GM20000 (cell line): ENCODE measurements around the gene ATP6V0E2.

Experiments
- DNase-seq: peaks from one replicate; pipeline ENCODE4 v3.0.0; 2012; ENCODE audit warnings: low spot score
- TF ChIP-seq, protein P1 (sequence below): IDR thresholded peaks from 2 replicates; pipeline ENCODE4 v1.5.1; 2012; ENCODE audit warnings: mild to moderate bottlenecking, control low read depth; ENCODE audit errors: extremely low read depth, missing control alignments

ATP6V0E2 gene

DNA sequence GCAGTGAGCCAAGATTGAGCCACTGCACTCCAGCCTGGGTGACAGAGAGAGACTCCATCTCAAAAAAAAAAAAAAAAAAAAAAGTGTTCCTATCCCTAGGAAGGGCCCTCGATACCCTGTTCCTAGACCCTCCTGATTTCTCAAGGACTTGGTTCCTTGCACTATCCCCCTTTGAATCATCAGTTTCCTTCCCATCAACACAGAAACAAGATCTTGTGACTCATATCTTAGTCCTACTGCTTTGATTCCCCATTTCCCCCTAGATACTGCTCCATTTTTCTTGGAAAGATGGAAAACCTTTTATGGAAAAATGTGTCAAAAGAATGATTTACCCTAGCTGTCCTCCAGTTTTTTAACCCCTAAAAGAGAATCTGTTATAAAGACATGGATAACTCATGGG is 37.3 kb upstream of the ATP6V0E2 start:
- TF ChIP-seq, protein P1, sequence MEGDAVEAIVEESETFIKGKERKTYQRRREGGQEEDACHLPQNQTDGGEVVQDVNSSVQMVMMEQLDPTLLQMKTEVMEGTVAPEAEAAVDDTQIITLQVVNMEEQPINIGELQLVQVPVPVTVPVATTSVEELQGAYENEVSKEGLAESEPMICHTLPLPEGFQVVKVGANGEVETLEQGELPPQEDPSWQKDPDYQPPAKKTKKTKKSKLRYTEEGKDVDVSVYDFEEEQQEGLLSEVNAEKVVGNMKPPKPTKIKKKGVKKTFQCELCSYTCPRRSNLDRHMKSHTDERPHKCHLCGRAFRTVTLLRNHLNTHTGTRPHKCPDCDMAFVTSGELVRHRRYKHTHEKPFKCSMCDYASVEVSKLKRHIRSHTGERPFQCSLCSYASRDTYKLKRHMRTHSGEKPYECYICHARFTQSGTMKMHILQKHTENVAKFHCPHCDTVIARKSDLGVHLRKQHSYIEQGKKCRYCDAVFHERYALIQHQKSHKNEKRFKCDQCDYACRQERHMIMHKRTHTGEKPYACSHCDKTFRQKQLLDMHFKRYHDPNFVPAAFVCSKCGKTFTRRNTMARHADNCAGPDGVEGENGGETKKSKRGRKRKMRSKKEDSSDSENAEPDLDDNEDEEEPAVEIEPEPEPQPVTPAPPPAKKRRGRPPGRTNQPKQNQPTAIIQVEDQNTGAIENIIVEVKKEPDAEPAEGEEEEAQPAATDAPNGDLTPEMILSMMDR = no peak
- DNase-seq = no peak

DNA sequence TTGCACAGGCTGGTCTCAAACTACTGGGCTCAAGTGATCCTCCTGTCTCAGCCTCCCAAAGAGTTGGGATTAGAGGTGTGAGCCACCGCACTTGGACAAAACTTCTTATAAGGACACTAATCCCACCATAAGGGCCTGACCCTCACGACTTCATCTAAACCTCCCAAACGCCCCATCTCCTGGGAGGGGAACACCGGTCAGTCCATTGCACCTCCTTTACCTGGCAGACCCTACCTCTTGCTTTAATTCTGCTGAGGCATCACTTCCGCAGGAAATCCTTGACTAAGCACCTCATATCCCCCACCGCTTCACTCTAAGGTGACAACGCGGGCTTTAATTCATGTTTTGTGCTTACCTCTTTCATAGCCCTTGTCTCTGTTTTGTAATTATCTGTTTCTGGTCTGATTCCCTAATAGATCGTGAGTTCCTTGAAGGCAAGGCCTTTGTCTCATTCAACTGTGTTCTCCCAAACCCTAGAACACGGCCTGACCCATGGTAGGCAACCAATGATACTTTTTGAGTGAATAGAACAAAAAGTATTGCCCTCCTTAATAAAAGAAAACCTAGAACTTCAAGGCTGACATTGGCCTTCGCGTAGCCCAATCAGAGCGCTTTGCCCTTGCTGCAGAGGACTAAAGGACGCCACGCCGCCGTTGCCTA is 36.1 kb upstream of the ATP6V0E2 start:
- TF ChIP-seq, protein P1 = no peak
- no peak for DNase-seq

DNA sequence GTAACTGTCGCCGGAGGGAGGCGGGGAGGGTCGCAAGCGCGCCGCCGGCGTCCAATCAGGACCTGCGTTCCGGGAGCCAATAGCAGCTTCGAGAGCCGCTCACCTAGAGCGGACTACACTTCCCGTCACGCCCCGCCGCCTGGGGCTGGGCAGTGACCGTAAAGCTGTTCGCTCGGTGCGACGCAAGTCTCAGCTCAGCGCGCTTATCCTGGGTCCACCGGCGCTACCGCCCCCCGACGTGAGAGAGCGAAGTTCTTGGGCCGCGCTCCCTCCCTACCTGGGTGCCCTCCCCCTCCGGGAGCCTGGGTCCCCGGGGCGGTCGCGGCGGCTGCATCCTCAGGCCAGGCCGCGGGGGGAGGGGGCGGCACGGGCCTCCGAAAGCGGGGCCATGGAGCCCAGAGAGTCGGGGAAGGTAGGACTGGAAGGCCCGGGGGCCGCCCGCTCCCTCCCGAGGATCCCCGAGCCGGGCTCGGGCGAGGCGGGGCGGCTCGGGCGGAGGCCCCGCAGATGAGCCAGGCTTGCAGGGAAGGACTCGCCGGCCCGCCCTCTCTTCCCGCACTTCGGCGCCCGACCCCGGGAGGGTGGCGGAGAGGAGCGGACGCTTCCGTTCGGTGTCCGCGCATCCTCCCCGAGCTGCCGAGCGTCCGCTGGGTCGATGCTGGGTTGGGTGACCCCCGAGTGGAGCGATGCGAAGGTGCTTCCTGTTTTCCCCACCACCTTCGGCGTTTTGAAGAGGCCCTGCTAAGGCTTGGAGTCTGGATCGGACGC is 35.4 kb upstream of the ATP6V0E2 start, which contains the start of gene ZNF862:
TSS of gene ZNF862 (plus strand) at position 152 of the 768 bp plus-strand sequence. CDS start at position 389, 237 bp downstream.
- TF ChIP-seq, protein P1 = no peak
- peak; percentile 99 for DNase-seq

DNA sequence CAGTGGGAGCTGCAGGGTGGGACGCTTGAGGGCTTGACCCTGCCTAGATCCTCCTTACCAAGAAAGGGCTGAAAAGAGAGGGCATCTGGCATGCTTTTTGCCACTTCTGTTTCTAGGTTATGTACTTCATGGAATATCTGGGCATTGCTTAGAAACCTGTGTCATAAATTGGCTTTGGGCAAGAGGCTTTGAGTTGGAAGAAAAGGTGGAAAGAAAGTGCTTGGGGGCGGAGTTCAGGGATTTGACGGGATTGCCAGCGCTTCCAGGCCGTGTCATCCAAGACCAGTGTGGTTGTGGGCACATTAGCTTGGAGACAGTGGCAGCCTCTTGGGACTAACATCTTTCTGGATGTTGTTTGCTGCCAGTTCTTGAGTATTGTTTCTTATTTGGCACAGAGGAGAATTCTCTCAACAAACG is 34.8 kb upstream of the ATP6V0E2 start:
- DNase-seq = no peak
- TF ChIP-seq, protein P1 = no peak

DNA sequence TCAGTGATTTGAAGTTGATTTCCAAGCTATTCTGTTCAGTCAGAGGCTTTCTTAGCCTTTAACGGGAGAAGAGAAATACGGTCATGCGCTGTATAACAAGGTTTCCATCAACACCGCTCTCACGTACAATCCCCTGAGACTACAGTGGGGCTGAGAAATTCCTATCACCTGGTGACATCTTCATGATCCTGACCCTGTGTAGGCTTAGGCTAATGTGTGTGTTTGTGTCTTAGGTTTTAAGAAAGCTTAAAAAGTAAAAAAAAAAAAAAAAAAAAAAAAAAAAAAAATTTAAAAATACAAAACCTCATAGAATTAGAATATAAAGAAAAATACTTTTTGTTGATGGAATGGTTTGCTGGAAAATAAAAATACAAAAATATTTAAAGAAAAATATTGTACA is 33.8 kb upstream of the ATP6V0E2 start:
- no peak for DNase-seq
- TF ChIP-seq, protein P1 = no peak

DNA sequence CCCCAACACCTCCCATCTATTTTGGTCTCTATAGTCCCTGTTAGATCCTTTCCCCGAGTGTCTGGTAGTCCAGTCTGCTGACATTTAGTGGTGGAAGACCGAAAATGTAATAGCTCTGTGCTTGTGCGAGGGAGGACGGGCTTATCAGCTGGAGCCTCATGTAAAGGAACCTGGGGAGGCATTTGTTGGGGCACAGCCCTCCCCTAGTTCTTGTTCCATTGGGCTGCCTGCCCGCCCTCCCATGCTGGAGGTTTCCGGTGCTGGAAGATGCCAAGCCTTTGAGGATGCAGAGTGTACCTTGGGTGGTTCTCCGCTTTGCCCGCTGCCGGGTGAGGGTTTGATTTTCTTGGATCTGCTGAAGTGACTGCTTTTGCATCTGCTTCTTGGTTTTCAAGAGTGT is 30.2 kb upstream of the ATP6V0E2 start:
- DNase-seq = no peak
- TF ChIP-seq, protein P1 = no peak

DNA sequence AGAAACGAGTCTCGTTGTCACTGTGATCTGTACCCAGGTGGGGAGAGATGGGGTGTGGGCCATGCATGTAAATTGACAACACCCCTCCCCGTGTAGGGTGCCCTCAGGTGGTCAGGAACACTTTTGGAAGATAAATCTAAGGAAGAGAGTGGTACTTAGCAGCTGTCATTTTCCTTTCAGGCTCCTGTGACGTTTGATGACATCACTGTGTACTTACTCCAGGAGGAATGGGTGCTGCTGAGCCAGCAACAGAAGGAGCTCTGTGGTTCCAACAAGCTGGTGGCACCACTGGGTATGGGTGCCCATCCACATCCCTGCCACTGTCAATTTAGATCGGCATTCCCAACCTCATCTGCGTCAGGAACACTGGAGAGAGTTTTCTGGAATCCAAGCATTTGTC is 29.3 kb upstream of the ATP6V0E2 start:
- TF ChIP-seq, protein P1 = no peak
- DNase-seq = no peak
